GM12878 (cell line): ENCODE measurements around the gene AFAP1L2. TPM values are rescaled to one million over a fixed set of nuclear protein-coding genes. Genes with fewer than 3 reads are reported as not detected.

ENCODE experiments used
- ATAC-seq: fragments of 200-7000 bp; cut with Tn5 transposase; 3 replicates; pipeline ENCODE4 v1.9.1; 2020; ENCODE audit warnings: mild to moderate bottlenecking, moderate library complexity
- BruUV-seq: library from RNA; stranded (reverse); fragments of 400-500 nt; replicated peaks from 2 replicates; lab custom pipeline; 2021; lab: Mats Ljungman, UMichigan
- CTCF ChIA-PET: fragments of 300-600 bp; sonication (Branson Sonifier 250); formaldehyde crosslinking; extraction: SDS; loops from one replicate; lab custom pipeline; 2021; ENCODE audit warnings: inconsistent platforms; lab: Yijun Ruan, JAX
- POLR2A ChIA-PET: fragments of 350-600 bp; formaldehyde crosslinking; extraction: SDS; loops from one replicate; lab custom pipeline; 2021; ENCODE audit warnings: inconsistent platforms; lab: Charles Lee
- RAD21 ChIA-PET: fragments of 300-600 bp; sonication (Branson Sonifier 250); formaldehyde crosslinking; loops from one replicate; lab custom pipeline; 2023; ENCODE audit warnings: antibody characterized with exemption; ENCODE audit not compliant: unreplicated experiment; lab: Charles Lee
- SMC1A ChIA-PET: fragments of 300-600 bp; sonication (Branson Sonifier 250); formaldehyde crosslinking; loops from one replicate; lab custom pipeline; 2023; ENCODE audit not compliant: unreplicated experiment, uncharacterized antibody; lab: Charles Lee
- DNase-seq: peaks from one replicate; pipeline ENCODE4 v3.0.0-alpha.2; 2011; ENCODE audit warnings: low read depth, low spot score
- FAIRE-seq: peaks from 3 replicates; lab custom pipeline; 2011; peaks lifted over from hg19 to GRCh38; lab: Jason Lieb, UNC
- H2AFZ ChIP-seq: 2 replicates; pipeline ENCODE4 v1.6.0; 2011; ENCODE audit warnings: low read depth, low read length, control low read depth; ENCODE audit not compliant: control insufficient read depth
- H3K27ac ChIP-seq: 2 replicates; pipeline ENCODE4 v1.5.1; 2011; ENCODE audit warnings: control low read depth; ENCODE audit not compliant: control insufficient read depth, insufficient read depth
- H3K27me3 ChIP-seq, 2 experiments: replicated peaks in 1 of 2; 2 replicates each; pipeline versions ENCODE4 v1.6.0 to v1.6.1; 2011; ENCODE audit warnings: low read length in 1 of 2; ENCODE audit not compliant: control insufficient read depth in 2 of 2, insufficient read depth in 2 of 2
- H3K36me3 ChIP-seq, 2 experiments: 2 replicates each; pipeline ENCODE4 v1.5.1; 2011; ENCODE audit warnings: low read length in 1 of 2; ENCODE audit not compliant: control insufficient read depth in 2 of 2, insufficient read depth in 2 of 2
- H3K4me1 ChIP-seq: 2 replicates; pipeline ENCODE4 v1.6.1; 2011; ENCODE audit warnings: mild to moderate bottlenecking, low read length, moderate library complexity, mixed read lengths; ENCODE audit not compliant: control insufficient read depth, insufficient read depth
- H3K4me2 ChIP-seq: 2 replicates; pipeline ENCODE4 v1.6.0; 2011; ENCODE audit warnings: control low read depth; ENCODE audit not compliant: control insufficient read depth, insufficient read depth
- H3K4me3 ChIP-seq: fragments of 200-600 bp; sonication (generic); 2 replicates; pipeline ENCODE4 v1.5.1; 2016
- H3K79me2 ChIP-seq: 2 replicates; pipeline ENCODE4 v1.6.0; 2011; ENCODE audit warnings: low read length; ENCODE audit not compliant: control insufficient read depth, insufficient read depth
- H3K9ac ChIP-seq: 2 replicates; pipeline ENCODE4 v1.8.0; 2011; ENCODE audit warnings: low read length, control low read depth, mixed read lengths; ENCODE audit not compliant: control insufficient read depth, insufficient read depth
- H3K9me3 ChIP-seq: replicated peaks from 3 replicates; pipeline ENCODE4 v1.5.1; 2011; ENCODE audit warnings: mild to moderate bottlenecking, low read length; ENCODE audit not compliant: control insufficient read depth, insufficient read depth
- H4K20me1 ChIP-seq: 2 replicates; pipeline ENCODE4 v1.6.0; 2011; ENCODE audit not compliant: control insufficient read depth, insufficient read depth
- ATF7 ChIP-seq: fragments of 450-650 bp; IDR thresholded peaks from 2 replicates; pipeline ENCODE4 v1.6.1; 2016; ENCODE audit warnings: low read depth, mild to moderate bottlenecking
- BRCA1 ChIP-seq: IDR thresholded peaks from 2 replicates; pipeline ENCODE4 v1.6.1; 2011; ENCODE audit warnings: low read depth, low read length, improper control_type of control experiment
- CBX3 ChIP-seq: fragments of 200-600 bp; sonication (generic); IDR thresholded peaks from 2 replicates; pipeline ENCODE4 v1.6.1; 2016; ENCODE audit warnings: low read depth, borderline replicate concordance
- CEBPZ ChIP-seq: fragments of 150-350 bp; IDR thresholded peaks from 2 replicates; pipeline ENCODE4 v1.6.1; 2016; ENCODE audit warnings: low read depth, low read length
- DPF2 ChIP-seq: fragments of 450-650 bp; IDR thresholded peaks from 2 replicates; pipeline ENCODE4 v1.6.1; 2017; ENCODE audit warnings: mild to moderate bottlenecking
- ELK1 ChIP-seq: IDR thresholded peaks from 2 replicates; pipeline ENCODE4 v1.6.1; 2012; ENCODE audit warnings: low read depth, low read length, improper control_type of control experiment
- ESRRA ChIP-seq: IDR thresholded peaks from 2 replicates; pipeline ENCODE4 v1.6.1; 2012; ENCODE audit warnings: mild to moderate bottlenecking, low read length, improper control_type of control experiment
- ETV6 ChIP-seq, 2 experiments: fragments of 450-650 bp in 1 of 2; IDR thresholded peaks in 1 of 2; conservative IDR thresholded peaks in 1 of 2; 2 replicates each; pipeline ENCODE4 v1.6.1; 2014; ENCODE audit warnings: antibody characterized with exemption in 1 of 2, borderline replicate concordance in 1 of 2, low read depth in 1 of 2, mild to moderate bottlenecking in 1 of 2, moderate library complexity in 1 of 2
- FOS ChIP-seq: IDR thresholded peaks from 3 replicates; pipeline ENCODE4 v1.6.1; 2011; ENCODE audit warnings: borderline replicate concordance; ENCODE audit not compliant: insufficient read length; ENCODE audit errors: extremely low read depth
- GABPA ChIP-seq: IDR thresholded peaks from 2 replicates; pipeline ENCODE4 v1.6.1; 2014; ENCODE audit warnings: antibody characterized with exemption, low read depth, mild to moderate bottlenecking, inconsistent platforms
- JUNB ChIP-seq: IDR thresholded peaks from 2 replicates; pipeline ENCODE4 v1.6.1; 2016; ENCODE audit warnings: antibody characterized with exemption, mild to moderate bottlenecking
- MXI1 ChIP-seq: fragments of 150-350 bp; IDR thresholded peaks from 2 replicates; pipeline ENCODE4 v1.6.1; 2011; ENCODE audit warnings: low read depth, mild to moderate bottlenecking, inconsistent platforms, low read length, improper control_type of control experiment
- PAX5 ChIP-seq: IDR thresholded peaks from 2 replicates; pipeline ENCODE4 v1.6.1; 2011; ENCODE audit warnings: low read depth, low read length, borderline replicate concordance
- RAD21 ChIP-seq: IDR thresholded peaks from 2 replicates; pipeline ENCODE4 v1.6.1; 2011; ENCODE audit warnings: mild to moderate bottlenecking, low read depth, low read length, moderate library complexity; ENCODE audit not compliant: insufficient read depth
- RUNX3 ChIP-seq: IDR thresholded peaks from 2 replicates; pipeline ENCODE4 v1.6.1; 2012; ENCODE audit warnings: low read length, inconsistent platforms
- SUPT20H ChIP-seq: IDR thresholded peaks from 2 replicates; pipeline ENCODE4 v1.6.1; 2011; ENCODE audit warnings: low read depth, mild to moderate bottlenecking, low read length, moderate library complexity, borderline replicate concordance; ENCODE audit not compliant: control insufficient read depth
- TCF7 ChIP-seq: IDR thresholded peaks from 2 replicates; pipeline ENCODE4 v1.6.1; 2014; ENCODE audit warnings: antibody characterized with exemption, borderline replicate concordance
- WGBS: methylation state at CpG from one replicate; pipeline ENCODE4 v1.1.6; 2016; ENCODE audit warnings: low lambda C conversion rate; ENCODE audit not compliant: insufficient replicate concordance, insufficient coverage; ENCODE audit errors: missing lambda C conversion rate; 5-methylcytosine and 5-hydroxymethylcytosine counted together
- in situ Hi-C: fragments of 300-500 bp; cut with MboI; formaldehyde crosslinking; loops from 9 replicates; pipeline ENCODE4 v1.14.3; 2018; ENCODE audit warnings: mixed read lengths
- intact Hi-C: fragments of 100-400 bp; cut with micrococcal nuclease; formaldehyde crosslinking; loops from one replicate; pipeline ENCODE4 v1.14.2; 2022; ENCODE audit not compliant: unreplicated experiment
- polyA plus RNA-seq, 11 experiments: library from polyadenylated mRNA; depleted of rRNA in 4 of 11; unstranded in 6 of 11; stranded (reverse) in 5 of 11; fragments of >200 nt; fragmentation: Nextera tagmentation in 4 of 11; fragmentation: Illumina TruSeq in 1 of 11; extraction: Ambion mirVana in 4 of 11; extraction: Trizol in 1 of 11; gene quantifications; 1 replicate in 1 of 11; 2 replicates in 10 of 11; pipeline versions ENCODE4 v1.2.1 to v1.2.3, GENCODE V29; 2011 to 2016; ENCODE audit warnings: inconsistent platforms in 2 of 11, missing spikeins in 2 of 11, low read depth in 1 of 11
- total RNA-seq, 4 experiments: library from RNA; depleted of rRNA in 3 of 4; stranded (reverse); fragments of >200 nt in 3 of 4; fragmentation: Illumina TruSeq in 1 of 4; extraction: Trizol in 1 of 4; gene quantifications; 2 replicates each; pipeline versions ENCODE4 v1.2.1 to v1.2.3, GENCODE V29; 2013 to 2021

Gene AFAP1L2
- total and polyA plus RNA-seq, 10 of the 15 experiments (the other 5 are each of a cell fraction or from before 2014, with no cell fraction given) = 0.03 to 4.0 (median 0.34) TPM

GRCh38 chr10:114300036-114300645 is 104.2 kb downstream of the AFAP1L2 start (continued):
- no peak for TF ChIP-seq RAD21

GRCh38 chr10:114297136-114297705 is 107.1 kb downstream of the AFAP1L2 start:
- no peaks in the 10 kb centered on the region for H3K27me3 ChIP-seq
- H2AFZ ChIP-seq = no peak overlapping the region
- CTCF ChIA-PET = no interaction called here
- no peak for TF ChIP-seq MXI1
- no peak for TF ChIP-seq ETV6 (conservative IDR thresholded peaks at IDR 0.05 in 1 of 2, IDR thresholded peaks at IDR 0.05 in 1 of 2; ENCODE audit: borderline replicate concordance in 1 of 2, low read depth in 1 of 2)
- TF ChIP-seq BRCA1 = no peak
- no peak for TF ChIP-seq RUNX3
- TF ChIP-seq DPF2 = no peak
- no peak for TF ChIP-seq FOS
- no peak for TF ChIP-seq GABPA
- no peak for TF ChIP-seq SUPT20H
- no peak for TF ChIP-seq ELK1
- no peak for TF ChIP-seq ATF7
- TF ChIP-seq CEBPZ = no peak
- TF ChIP-seq CBX3 = no peak
- TF ChIP-seq PAX5 = no peak
- no peak for TF ChIP-seq TCF7
- no peak for TF ChIP-seq JUNB
- no peak for TF ChIP-seq ESRRA

More at GRCh38 chr10:114297136-114297705, 107.1 kb downstream of the AFAP1L2 start:
- in situ Hi-C loops = no loop called here
- Histone ChIP-seq H3K4me1 (no peaks in the 10 kb centered on the region), H3K36me3 (no peaks in the 10 kb centered on the region), H3K4me3 (no peak overlapping the region), H3K9ac (no peak overlapping the region), H3K9me3 (peaks cover 7% of the 10 kb centered on the region; the same call in 1 of the 3 replicates), H4K20me1 (no peaks in the 10 kb centered on the region), H3K4me2 (no peak overlapping the region), H3K27ac (no peak overlapping the region), H3K79me2 (no peaks in the 10 kb centered on the region)
- WGBS = 65% methylated on average over 13 of the region's 14 CpGs
- intact Hi-C loops = no loop called here
- SMC1A ChIA-PET = no interaction called here
- DNase-seq (no peak), ATAC-seq (no peak), FAIRE-seq (no peak)
- POLR2A ChIA-PET = interaction anchor here (0.5 kb wide), 1 partner anchor 21 kb away, joined by 6 read pairs; no protein-coding TSS in a partner anchor
- RAD21 ChIA-PET = no interaction called here
- BruUV-seq = no TSS peak
